GM21786 (cell line): ENCODE measurements around the gene ARHGDIB.

Experiments used
- ATAC-seq: cut with Tn5 transposase; IDR thresholded peaks from one replicate; pipeline ENCODE4 v1.9.1; 2021; ENCODE audit not compliant: unreplicated experiment

ARHGDIB gene

DNA sequence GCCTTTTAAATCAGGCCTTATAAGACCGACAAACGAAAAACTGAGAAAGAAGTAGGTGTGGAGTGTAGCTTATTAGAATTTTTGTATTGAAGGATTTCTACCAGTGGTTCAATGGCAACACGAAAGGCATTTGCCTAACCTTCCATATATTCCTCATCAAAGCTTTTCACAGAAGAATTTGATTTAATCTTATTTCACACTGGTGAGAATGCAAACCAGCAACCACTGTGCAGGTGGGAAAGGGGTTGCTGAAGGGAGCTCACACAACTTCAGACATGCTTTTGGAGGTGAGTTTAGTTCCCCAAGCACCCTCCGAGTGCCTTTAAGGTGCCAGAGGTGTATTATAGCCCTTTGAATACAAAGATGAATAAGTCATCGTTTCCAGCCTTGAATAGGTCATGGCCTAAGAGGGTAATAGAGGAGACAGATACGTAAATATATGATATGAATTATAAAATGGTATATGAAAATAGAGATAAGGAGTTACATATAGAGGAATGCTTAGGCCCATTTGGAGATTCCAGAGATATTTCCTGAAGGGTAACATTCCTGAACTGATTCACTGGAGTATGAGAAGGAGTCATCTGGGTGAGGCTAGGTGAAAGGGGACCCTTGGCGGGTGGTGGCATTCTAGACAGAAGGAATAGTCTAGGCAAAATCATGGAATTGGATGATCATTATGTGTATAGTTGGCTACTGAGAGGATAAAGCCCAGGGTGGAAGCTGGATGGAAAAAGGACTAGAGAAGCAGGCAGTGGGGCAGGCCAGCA, 29.4 kb downstream of the ARHGDIB start:
- ATAC-seq = no peak

DNA sequence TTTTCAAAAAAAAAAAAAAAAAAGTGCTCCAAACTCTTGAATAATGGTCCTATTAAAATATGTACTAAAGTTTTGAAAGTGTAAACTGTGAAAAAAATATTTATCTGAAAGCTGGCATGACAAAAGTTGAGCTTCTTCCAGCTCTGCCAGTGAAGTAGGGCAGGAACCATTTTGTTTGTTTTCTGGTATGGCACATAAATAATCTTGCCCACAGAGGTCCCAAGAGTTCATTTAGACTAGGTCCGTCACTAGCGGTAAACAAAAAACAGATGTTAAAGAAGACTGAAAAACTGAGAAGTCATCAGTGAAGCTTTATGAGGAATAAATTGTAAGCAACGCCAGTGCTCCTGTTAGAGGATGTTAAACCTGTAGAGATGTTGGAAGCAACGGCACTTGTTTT, 30.0 kb downstream of the ARHGDIB start:
- ATAC-seq = no peak

DNA sequence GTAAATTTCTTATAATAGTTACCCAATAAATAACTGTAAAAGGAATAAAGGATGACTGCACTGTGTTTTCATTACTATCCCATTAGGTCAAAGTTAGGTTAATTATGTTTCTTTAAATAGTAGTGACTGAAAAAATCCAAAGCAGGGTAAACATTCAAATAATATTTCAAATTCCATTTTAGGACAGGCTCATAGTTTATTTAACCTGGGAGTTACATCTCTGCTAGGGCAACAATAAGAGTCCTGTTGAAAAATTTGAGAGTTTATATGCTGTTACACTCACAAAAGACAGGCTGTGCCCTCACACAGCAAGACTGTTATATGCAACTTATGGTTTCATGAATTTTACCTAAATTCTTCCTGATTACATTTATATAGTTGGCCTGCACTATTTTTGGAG, 31.1 kb downstream of the ARHGDIB start:
- ATAC-seq = no peak

DNA sequence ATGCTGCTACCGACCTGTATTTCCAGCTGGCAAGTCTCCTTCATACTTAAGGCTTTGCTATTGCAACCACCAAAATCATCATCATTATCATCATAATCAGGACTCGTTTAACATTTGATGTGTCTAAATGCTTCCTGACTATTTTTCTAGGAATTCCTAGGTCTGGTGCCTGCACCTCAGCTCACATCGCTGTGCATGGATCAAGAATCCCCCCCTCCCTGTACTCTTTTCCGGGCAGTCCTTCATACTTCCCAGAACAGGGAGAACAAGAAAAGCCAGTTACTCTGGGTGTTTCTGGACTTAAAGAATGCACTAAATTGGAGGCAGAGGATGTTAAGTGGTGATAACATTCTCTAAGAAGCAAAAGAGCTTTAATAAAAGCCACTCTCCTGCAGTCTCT, 32.5 kb downstream of the ARHGDIB start:
- no peak for ATAC-seq

DNA sequence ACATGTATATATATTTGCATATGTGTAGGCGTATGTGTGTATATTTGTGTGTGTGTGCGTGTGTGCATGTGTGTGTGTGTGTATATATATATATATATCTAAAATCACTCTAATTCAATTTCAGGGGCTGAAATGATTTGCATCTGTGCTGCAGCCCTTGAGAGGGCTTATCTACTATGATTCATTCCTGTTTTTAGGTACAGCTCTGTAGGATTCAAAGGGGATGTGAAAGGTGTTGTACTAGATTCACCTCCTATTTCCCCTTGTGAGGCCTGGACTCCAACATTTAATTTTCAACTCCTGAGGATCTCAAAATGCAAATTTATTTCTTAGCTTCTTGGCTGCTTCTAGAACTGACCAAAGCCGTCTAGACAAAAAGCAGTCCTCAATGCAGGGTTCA, 34.1 kb downstream of the ARHGDIB start:
- ATAC-seq = no peak

DNA sequence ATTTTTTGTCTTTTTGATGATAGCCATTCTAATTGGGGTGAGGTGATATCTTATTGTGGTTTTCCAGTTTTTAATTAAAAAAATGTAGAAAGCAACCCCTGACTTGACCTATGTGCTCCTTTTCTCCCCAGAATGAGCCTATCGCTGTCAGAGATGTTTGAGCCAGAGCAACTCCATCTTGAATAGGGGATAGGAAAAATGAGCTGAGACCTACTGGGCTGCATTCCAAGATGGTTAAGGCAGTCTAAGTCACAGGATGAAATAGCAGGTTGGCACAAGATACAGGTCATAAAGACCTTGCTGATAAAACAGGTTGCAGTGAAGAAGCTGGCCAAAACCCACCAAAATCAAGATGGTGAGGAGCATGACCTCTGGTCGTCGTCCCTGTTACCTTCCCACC, 36.9 kb downstream of the ARHGDIB start:
- no peak for ATAC-seq

DNA sequence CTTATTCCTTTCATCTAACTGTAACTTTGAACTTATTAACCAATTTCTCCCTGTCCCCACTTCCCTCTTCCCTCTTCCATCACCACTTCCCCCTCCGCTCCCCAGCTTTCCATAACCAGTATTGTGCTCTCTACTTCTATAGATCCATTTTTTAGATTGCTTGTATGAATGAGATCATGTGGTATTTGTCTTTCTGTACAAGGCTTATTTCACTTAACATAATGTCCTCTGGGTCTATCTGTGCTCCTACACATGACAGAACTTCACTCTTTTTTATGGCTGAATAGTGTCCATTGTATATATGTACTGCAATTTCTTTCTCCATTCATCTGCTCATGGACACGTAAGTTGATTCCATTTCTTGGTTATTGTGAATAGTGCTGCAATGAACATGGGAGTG, 37.5 kb downstream of the ARHGDIB start:
- ATAC-seq = no peak

DNA sequence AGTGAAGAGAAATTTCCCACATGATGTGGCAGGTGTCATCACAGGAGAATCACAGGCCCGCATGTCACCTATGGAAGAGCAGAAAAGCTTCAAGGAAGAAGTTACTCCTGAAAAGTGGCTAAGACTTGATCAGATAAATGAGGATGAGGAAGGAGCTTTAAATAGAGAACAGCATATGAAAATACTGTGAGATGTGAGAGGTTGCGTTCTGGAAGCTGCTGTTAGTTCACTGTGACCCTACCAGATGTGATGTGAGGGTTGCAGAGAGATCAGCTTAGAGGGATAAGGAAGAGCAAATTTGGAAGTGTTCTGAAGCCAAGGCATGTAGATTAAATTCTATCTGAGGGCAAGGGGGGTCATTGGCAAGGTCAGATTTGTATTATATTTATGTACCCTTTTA, 40.2 kb downstream of the ARHGDIB start:
- no peak for ATAC-seq

DNA sequence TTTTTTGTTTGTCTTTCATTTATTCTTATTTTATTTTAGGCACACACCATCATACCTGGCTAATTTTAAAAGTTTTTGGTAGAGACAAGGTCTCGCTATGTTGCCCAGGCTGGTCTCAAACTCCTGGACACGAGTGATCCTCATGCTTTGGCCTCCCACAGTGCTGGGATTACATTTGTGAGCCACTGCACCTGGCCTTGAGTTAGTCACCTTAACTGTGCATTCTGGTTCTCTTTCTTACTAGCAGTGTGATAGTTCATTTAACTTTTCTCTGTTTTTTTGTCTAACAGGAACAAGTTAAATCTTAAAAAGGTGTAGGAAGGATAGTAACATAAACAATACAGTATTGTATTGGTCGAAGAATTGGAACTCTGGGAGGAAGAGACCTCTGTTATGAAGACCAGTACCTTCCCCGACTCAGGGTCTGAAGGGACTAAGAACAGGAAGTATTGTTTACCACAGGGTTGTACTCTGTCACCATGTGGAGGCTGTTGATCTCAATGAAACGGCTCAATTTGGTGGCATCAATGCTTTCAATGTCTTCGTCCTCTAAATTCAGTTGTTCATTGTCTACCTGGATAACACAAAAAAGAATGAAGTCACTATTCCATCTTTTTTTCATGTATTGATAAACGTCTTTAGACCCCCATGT, 40.8 kb downstream of the ARHGDIB start:
- no peak for ATAC-seq

DNA sequence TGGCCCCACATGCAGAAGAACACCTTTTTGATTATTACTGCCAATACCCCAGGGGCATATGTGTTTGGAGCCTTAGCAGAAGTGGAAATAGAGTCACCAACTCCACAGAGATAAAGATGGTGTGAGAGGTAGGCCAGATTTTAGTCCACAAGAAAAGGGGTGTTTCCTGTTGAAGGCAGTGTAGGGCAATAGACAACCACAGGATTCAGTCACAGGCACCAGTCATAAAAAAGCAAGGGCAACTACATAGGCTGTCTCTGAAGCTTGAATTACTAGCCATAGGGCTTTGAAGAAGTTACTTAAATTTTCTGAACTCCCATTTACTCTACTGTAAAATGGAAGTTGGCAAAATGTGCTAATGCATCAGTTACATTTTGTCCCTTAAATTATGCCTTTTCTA, 41.9 kb downstream of the ARHGDIB start:
- ATAC-seq = no peak

DNA sequence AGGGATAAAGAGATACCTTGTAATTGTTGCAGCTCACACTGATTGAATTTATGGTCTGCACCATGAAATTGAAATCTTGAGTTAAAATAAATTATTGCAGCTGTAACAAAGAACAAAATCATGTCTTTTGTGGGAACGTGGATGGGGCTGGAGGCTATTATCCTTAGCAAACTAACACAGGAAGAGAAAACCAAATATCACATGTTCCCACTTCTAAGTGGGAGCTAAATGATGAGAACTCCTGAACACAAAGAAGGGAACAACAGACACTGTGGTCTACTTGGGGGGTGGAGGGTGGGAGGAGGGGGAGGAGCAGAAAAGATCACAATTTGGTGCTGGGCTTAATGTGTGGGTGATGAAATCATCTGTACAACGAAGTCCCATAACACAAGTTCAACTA, 45.7 kb downstream of the ARHGDIB start:
- ATAC-seq = no peak

DNA sequence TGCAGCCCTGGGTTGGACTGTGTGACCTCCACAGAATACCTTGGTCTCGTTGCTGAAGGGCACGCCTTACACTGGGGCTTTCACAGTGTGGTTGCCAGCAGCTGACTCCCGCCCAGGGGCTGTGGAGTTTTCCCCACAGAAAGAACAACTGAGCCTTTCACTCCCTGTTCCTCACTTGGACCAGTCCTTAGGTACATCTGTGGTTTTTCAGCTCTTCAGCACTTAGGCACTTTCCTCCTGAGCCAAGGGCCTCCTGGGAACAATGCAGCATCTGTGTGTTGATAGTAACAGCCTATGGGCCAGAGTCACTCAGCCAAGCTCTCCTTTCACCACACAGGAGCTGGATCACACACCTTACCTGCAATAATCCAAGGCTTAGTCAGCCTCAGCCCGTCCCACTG, 48.0 kb downstream of the ARHGDIB start:
- ATAC-seq = no peak

DNA sequence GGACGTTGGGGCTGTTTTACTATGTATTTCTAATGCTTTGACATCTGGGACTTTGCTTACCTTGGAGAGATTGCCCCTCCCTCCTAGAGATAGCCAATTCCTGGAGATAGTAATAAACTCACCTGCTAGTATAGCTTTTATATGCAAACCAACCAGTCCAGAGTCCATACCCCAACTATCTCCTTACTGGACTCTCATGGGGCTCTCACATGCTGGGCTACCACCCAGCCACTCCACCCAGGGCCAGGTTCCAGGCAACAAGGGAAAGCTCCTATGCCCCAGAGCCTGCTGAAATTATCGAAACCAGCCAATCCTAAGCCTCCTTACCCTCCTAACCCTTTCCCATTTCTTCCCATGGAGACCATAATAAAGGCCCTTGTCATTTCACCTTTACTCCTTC, 50.3 kb downstream of the ARHGDIB start:
- no peak for ATAC-seq

DNA sequence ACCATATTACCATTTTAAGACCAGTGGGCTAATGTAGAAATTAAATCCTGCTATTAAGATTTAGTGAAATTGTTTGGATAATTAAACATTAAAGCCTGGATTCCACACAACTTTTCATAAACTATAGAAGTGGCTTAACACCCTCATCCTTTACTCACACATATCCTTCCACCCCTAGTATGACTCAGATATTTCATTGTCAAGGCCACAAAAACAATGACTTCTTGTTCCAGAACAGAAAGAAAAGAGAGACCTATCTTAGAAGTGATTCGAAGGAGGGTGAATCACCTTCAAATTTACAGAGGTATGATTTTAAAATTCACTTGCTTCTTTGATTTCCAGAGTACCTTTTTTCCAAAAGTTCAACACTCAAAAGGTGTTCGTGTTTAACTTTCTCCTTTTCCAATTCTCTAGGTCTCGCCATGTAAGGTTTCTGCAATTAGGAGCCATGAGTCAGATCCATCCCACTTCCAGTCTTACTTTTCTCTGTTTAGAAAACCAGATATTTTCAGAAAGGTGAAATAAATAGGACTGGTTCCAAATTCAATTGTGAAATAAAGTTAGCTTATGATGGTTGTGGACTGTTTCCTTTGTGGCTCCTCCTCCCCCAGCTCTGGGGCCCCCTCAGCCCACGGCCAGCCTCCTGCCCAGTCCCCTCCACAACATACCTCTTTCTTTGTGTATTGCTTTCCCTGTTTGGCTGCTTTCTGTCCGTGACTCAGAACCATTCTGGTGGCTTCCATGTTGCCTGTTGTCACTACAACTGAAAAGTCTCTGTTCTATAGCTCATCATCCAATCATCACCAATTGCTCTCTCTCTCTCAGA, 51.1 kb downstream of the ARHGDIB start:
- no peak for ATAC-seq

DNA sequence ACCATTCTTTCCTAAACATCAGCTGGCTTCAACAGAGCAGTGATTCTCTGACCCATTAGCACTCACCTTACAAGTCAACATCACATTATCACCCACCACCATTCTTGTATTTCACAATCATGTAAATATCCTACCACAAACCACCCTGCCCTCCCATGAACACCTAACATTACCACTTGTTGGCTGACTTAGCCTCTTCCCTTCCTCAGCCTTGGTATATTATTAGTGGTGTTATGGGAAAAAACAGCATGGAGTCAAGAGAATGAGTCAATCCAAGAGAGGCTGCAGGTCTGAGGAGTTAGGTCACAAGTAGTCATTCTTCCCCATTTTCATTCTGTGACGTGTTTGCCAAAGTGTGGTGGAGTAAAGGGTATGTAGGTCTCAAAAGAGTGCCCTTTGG, 53.4 kb downstream of the ARHGDIB start:
- no peak for ATAC-seq

DNA sequence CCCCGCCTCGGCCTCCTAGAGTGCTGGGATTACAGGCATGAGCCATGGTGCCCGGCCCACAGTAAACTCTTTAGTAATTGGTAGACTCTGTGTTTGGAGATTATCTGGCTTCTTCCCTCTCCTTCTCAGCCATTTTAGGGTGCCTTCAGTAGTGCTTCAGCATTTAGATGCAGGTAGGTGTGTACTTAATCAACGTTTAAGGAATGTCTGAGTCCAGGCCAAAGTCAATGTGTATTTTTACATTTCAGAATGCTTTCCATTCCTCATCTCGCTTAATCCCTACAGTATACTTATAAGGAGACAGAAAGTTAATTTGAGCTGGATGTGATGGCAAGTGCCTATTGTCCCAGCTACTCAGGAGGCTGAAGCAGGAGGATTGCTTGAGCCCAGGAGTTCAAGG, 55.3 kb downstream of the ARHGDIB start:
- ATAC-seq = no peak

DNA sequence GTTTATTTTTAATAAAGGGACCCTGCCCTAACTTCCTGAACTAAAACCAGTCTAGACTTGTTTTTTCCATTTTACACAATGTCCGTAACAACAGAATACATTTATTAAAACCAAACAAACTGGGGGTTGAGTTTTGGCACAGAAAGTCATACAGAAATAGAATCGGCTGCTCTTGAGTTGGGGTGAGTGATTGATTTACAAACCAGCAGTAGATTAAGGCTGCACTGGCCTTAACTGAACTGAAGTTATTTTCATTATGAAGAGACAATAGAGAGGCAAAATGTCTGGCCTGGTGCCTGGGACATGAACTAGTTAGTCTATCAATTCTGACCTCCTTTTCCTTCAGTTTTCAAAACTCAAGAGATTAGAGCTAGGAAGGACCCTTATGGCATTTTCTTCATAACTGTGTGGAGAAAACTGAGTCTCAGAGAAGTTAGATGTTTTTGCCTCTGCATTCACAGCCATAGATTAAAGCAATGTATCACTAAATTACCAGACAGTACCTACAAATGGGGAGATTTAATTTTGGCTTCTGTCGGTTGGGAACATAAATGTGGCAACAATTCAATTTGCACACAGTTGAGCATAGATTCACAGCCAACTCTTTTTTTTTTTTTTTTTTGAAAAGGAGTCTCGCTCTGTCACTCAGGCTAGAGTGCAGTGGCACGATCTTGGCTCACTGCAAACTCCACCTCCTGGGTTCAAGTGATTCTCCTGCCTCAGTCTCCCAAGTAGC, 56.0 kb downstream of the ARHGDIB start:
- no peak for ATAC-seq

DNA sequence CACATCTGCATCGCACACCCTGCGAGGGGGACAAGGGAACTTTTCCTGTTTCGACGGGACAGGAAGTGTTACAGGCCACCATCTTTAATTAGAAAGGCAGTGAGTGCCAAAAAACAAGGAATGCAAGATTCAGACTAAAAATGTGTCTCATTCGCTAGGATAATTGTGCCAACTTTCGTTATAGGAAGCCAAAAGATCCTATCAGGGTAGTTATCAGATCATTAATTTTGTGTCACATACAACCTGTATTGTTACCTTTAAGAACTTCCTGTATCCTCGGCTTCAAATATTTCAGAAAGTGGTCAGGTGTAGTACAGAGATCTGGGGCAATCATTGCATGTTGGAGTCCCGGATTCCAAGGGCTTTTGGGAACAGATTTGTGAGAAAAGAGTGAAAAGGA, 56.5 kb downstream of the ARHGDIB start:
- ATAC-seq = no peak

DNA sequence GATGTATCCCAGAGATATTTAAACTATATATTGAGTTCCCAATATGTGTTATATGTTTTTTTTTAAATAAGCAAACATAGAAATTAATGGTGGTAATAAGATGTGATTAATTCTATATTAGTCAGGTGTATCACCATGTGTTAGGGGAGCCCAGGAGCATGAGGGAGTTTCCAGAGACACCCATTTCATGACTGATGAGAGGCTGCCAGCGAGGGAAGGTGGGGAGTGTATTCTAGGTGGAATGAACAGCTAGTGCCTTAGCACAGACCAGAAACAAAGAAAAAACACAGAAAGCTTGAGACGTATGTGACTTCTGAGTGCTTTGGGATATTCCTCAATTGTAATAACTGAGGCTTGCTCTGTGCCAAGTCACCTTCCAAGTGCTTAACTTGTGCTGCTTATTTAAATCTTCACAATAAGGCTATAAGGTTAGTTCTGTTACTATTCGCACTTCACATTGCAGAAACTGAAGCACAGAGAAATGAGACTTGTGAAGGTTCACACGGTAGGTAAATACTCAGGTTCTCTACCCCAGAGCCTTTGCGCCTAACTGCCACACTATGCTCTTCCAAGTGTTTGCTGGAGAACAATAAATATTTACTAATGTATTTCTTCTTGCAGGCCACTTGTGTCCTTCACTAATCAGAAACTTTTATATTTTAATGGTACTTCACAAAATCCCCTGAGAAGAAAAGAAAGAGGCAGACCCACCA, 57.9 kb downstream of the ARHGDIB start:
- ATAC-seq = no peak

DNA sequence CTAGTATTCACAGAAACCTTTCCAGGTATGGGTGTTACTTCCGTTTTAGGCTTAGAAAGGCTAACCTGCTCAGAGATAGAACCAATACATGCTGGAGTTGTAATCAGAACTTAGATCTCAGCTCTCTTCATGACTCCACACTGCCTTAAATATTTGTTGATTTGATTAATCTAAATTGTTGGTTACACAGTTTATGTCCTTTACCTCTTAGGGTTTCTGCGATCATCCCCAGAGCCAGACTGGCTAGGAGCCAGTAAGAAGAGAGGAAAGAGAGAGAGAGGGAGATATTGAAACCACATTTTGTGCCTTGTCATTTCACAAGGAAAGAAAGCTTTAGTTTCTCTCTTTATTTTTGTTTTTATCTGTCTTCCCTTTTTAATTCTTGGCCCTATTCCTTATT, 58.9 kb downstream of the ARHGDIB start:
- ATAC-seq = no peak

DNA sequence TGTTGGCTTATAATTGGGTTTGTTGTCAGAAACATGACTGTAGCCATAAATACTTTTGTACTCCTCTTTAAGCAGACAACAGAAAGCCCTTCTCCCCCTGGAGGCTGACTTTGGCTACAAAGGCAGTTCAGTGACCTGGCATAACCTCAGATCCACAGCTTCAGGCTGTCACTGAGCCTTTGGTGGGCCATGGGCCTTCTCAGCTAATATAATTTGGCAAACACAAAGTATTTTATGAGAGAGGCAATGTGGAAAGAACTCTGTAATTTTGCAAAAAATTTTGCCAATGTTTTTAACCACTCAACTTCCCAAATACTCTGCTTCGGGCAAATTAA, 60.2 kb downstream of the ARHGDIB start:
- ATAC-seq = no peak
